HUES48 (cell line): ENCODE measurements around the gene MAP3K14.

Experiments used
- H3K27ac ChIP-seq: one replicate; pipeline ENCODE4 v1.7.0; 2013; ENCODE audit warnings: low read depth, low read length, inconsistent platforms
- H3K27me3 ChIP-seq: 2 replicates; pipeline ENCODE4 v1.6.1; 2013; ENCODE audit warnings: mild to moderate bottlenecking, low read length; ENCODE audit not compliant: control insufficient read depth, insufficient read depth
- H3K36me3 ChIP-seq: 2 replicates; pipeline ENCODE4 v1.6.1; 2013; ENCODE audit warnings: low read length; ENCODE audit not compliant: control insufficient read depth, insufficient read depth
- H3K4me1 ChIP-seq: 2 replicates; pipeline ENCODE4 v1.6.1; 2013; ENCODE audit warnings: mild to moderate bottlenecking, low read length; ENCODE audit not compliant: control insufficient read depth, insufficient read depth
- H3K4me3 ChIP-seq: 2 replicates; pipeline ENCODE4 v1.5.1; 2013; ENCODE audit warnings: mild to moderate bottlenecking, low read depth, low read length
- H3K9ac ChIP-seq: 2 replicates; pipeline ENCODE4 v1.6.1; 2013; ENCODE audit warnings: mild to moderate bottlenecking, low read depth, low read length, moderate library complexity
- H3K9me3 ChIP-seq: 2 replicates; pipeline ENCODE4 v1.6.1; 2013; ENCODE audit warnings: low read length; ENCODE audit not compliant: control insufficient read depth, insufficient read depth

MAP3K14 gene

GRCh38 chr17:45313996-45314740 is 2.7 kb downstream of the MAP3K14 start:
- H3K4me1 ChIP-seq: peaks cover 14% of the 10 kb centered on the region; the same call in 1 of the 2 replicates
- H3K27ac ChIP-seq: no peak overlapping the region
- no peaks in the 10 kb centered on the region for H3K36me3 ChIP-seq
- no peak overlapping the region for H3K9ac ChIP-seq
- peaks cover 9% of the 10 kb centered on the region for H3K27me3 ChIP-seq
- no peak overlapping the region for H3K4me3 ChIP-seq
- no peaks in the 10 kb centered on the region for H3K9me3 ChIP-seq

DNA sequence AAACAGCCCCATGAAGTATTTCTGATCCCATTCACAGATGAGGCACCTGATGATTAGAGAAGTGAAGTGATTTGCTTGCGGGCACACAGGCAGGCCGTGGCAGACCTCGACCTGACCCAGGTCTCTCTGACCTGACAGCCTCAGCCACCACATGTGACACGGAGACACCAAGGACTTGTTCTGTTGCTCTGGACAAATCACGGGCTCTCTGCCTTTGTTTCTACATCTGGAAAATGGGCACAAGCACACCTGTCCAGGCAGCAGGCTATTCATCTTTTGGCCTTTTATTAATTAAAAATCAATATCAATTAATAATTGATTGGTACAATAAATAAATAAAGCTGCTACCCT is 3.4 kb downstream of the MAP3K14 start:
- no peak overlapping the region for H3K9ac ChIP-seq
- H3K27ac ChIP-seq: no peak overlapping the region
- peaks cover 9% of the 10 kb centered on the region for H3K27me3 ChIP-seq
- H3K4me1 ChIP-seq: peaks cover 14% of the 10 kb centered on the region; the same call in 1 of the 2 replicates
- H3K9me3 ChIP-seq: no peaks in the 10 kb centered on the region
- H3K36me3 ChIP-seq: no peaks in the 10 kb centered on the region
- no peak overlapping the region for H3K4me3 ChIP-seq

- Histone ChIP-seq H3K9ac (no peak overlapping the region), H3K4me1 (peaks cover 8% of the 10 kb centered on the region; the same call in 1 of the 2 replicates), H3K4me3 (no peak overlapping the region), H3K36me3 (no peaks in the 10 kb centered on the region), H3K27me3 (peaks cover 9% of the 10 kb centered on the region), H3K27ac (no peak overlapping the region), H3K9me3 (no peaks in the 10 kb centered on the region)
These were observed 4.1 kb downstream of the MAP3K14 start for GRCh38 chr17:45312477-45313420.

DNA sequence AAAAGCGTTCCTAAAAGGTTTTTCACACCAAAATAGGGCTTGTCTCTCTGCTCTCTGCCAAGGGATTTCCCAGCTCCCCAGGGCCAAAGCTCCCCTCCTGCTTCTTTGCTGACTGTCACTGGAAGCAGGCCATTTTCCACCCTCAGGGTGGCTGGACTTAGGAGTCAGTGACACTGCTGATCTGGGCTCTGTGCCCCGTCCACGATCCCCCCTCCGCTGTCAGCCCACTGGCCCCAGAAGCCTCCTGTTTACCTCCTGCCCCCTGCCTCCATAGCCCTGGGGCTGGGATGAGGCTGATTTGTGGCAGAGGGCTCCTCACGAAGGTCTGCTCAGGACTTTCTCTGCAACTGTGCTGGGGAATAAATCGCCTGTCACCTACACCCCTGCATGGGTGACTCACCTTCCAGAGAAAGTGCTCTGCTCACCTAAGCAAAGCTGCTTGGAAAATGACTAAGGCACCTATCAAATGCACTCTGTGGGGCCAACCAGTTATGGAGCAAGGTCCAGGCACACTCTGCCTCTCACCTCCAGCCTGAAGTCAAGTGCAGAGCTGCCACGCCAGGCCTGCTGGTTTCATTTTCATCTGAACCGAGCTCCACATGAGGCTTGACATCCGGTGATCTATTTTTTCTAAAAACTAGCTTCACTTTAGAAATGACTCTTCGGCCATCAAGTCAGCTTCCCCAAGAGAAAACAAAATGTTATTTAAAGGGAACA is 4.9 kb downstream of the MAP3K14 start:
- no peak overlapping the region for H3K4me3 ChIP-seq
- peaks cover 8% of the 10 kb centered on the region; the same call in 1 of the 2 replicates for H3K4me1 ChIP-seq
- H3K27ac ChIP-seq: no peak overlapping the region
- H3K9ac ChIP-seq: no peak overlapping the region
- H3K36me3 ChIP-seq: no peaks in the 10 kb centered on the region
- H3K27me3 ChIP-seq: peaks cover 9% of the 10 kb centered on the region
- H3K9me3 ChIP-seq: no peaks in the 10 kb centered on the region

- Histone ChIP-seq H3K9ac (no peak overlapping the region), H3K9me3 (no peaks in the 10 kb centered on the region), H3K4me3 (no peak overlapping the region), H3K27me3 (peaks cover 9% of the 10 kb centered on the region), H3K27ac (no peak overlapping the region), H3K36me3 (no peaks in the 10 kb centered on the region), H3K4me1 (peaks cover 8% of the 10 kb centered on the region; the same call in 1 of the 2 replicates)
These were observed 5.4 kb downstream of the MAP3K14 start for GRCh38 chr17:45311401-45311759.

GRCh38 chr17:45310380-45311324 is 6.2 kb downstream of the MAP3K14 start:
- H3K9ac ChIP-seq: no peak overlapping the region
- no peak overlapping the region for H3K27ac ChIP-seq
- H3K36me3 ChIP-seq: no peaks in the 10 kb centered on the region
- H3K9me3 ChIP-seq: no peaks in the 10 kb centered on the region
- peaks cover 5% of the 10 kb centered on the region for H3K27me3 ChIP-seq
- H3K4me3 ChIP-seq: no peak overlapping the region
- H3K4me1 ChIP-seq: peaks cover 3% of the 10 kb centered on the region; the same call in 1 of the 2 replicates

DNA sequence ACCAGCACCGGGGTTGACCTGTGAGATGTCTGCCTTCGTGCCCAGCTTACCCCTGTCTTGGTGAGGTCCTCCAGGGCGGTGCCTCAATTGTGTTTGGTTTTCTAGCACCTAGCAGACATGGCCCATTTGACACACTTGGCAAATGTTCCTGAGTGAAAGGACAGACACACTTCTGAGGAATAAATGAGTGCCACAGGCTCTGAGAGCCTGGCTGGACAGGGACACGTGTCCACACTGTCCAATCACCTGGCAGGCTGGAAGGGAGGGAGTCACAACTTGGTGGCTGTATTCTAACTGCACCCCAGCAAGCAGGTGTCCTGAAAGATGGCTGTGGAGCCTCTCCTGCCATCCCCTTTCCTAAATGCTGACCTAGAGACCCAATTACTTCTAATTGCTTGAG is 7.4 kb downstream of the MAP3K14 start:
- H3K27me3 ChIP-seq: no peaks in the 10 kb centered on the region
- H3K36me3 ChIP-seq: no peaks in the 10 kb centered on the region
- H3K9me3 ChIP-seq: no peaks in the 10 kb centered on the region
- no peak overlapping the region for H3K9ac ChIP-seq
- H3K27ac ChIP-seq: no peak overlapping the region
- no peak overlapping the region for H3K4me3 ChIP-seq
- H3K4me1 ChIP-seq: no peaks in the 10 kb centered on the region

GRCh38 chr17:45308840-45309239 is 8.0 kb downstream of the MAP3K14 start:
- H3K9ac ChIP-seq: no peak overlapping the region
- H3K27ac ChIP-seq: no peak overlapping the region
- H3K36me3 ChIP-seq: no peaks in the 10 kb centered on the region
- no peaks in the 10 kb centered on the region for H3K4me1 ChIP-seq
- no peaks in the 10 kb centered on the region for H3K27me3 ChIP-seq
- H3K9me3 ChIP-seq: no peaks in the 10 kb centered on the region
- H3K4me3 ChIP-seq: no peak overlapping the region

DNA sequence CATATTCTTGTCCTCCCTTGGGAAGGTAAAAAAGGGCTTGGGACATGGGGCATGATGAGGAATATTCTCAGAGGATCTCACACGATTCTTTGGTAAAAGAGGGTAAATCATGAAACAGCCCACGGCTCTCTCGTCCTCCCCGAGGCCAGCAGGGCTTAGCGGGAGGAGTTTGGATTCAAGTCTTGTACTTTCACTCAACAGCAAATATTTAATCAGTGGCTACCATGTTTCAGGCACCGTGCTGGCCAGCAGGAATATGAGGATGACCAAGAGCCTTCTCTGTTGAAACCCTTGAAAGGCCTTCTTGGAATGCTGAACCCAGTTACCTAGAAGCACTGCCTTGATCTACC is 8.8 kb downstream of the MAP3K14 start:
- Histone ChIP-seq H3K27ac (no peak overlapping the region), H3K4me1 (no peaks in the 10 kb centered on the region), H3K4me3 (no peak overlapping the region), H3K27me3 (no peaks in the 10 kb centered on the region), H3K9ac (no peak overlapping the region), H3K36me3 (no peaks in the 10 kb centered on the region), H3K9me3 (no peaks in the 10 kb centered on the region)

DNA sequence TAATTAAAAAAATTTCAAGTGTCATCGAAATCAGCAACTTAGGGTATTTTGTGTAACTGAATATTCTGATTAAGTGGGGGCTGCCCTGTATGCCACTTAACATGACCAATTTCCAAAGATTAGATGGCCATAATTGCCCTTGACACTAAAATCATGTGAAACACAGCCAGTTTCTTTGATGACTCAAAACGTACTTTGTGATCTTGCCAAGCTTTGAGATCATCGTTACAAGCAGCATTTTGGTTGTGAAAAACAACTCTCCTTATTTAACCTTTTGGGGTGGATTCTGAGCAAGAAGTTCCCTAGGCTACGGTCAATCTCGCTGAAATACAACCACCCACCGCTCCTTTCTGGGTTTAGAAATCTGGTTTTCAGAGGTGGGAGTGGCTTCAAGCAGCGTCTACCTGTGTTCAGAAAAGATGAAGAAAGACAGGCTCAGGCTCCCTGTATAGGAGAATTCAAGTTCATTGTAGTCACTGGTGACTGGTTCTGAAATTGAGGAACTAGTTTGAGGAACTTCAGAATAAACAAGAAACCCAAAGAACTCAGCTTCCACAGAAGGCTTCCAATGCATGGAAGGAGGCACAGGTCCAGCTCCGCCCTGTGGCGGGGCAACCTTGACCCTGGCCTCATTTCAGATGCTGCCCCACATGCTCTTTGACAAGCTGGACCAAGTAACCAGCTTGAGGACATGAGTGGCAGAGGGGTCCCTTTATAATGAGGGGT is 9.4 kb downstream of the MAP3K14 start:
- H3K9me3 ChIP-seq: no peaks in the 10 kb centered on the region
- no peak overlapping the region for H3K9ac ChIP-seq
- no peak overlapping the region for H3K4me3 ChIP-seq
- no peaks in the 10 kb centered on the region for H3K27me3 ChIP-seq
- H3K36me3 ChIP-seq: no peaks in the 10 kb centered on the region
- H3K27ac ChIP-seq: no peak overlapping the region
- no peaks in the 10 kb centered on the region for H3K4me1 ChIP-seq
